WI38 (cell line): ENCODE measurements around the gene BOK.

ENCODE experiments used
- H3K4me3 ChIP-seq: 2 replicates; pipeline ENCODE4 v1.5.1; 2011; ENCODE audit warnings: low read depth, mild to moderate bottlenecking, control low read depth, low read length
- CTCF ChIP-seq: IDR thresholded peaks from 2 replicates; pipeline ENCODE4 v1.5.1; 2012; ENCODE audit warnings: low read depth, mild to moderate bottlenecking, control low read depth, low read length

Gene BOK

GRCh38 chr2:241558532-241559322 lies at the start of gene BOK:
TSS of gene BOK (plus strand) at chr2:241558745. CDS start at chr2:241559484, 739 bp downstream.
- TF ChIP-seq CTCF, result no peak
- peak within 1 kb of the TSS; percentile 69 for H3K4me3 ChIP-seq

- peak overlapping the region; percentile 43 for H3K4me3 ChIP-seq
- no peak for TF ChIP-seq CTCF
Measured at GRCh38 chr2:241509155-241509784, 49.3 kb upstream of the BOK start.

- TF ChIP-seq CTCF, result no peak
- no peak overlapping the region for H3K4me3 ChIP-seq
Measured at GRCh38 chr2:241511091-241511741, 47.3 kb upstream of the BOK start.

GRCh38 chr2:241514553-241514952 lies 44.0 kb upstream of the BOK start:
- H3K4me3 ChIP-seq, result no peak overlapping the region
- TF ChIP-seq CTCF, result no peak

- H3K4me3 ChIP-seq, result no peak overlapping the region
- TF ChIP-seq CTCF, result no peak
Measured at GRCh38 chr2:241514986-241515737, 43.4 kb upstream of the BOK start.

- TF ChIP-seq CTCF, result no peak
- no peak overlapping the region for H3K4me3 ChIP-seq
Measured at GRCh38 chr2:241516520-241516965, 42.0 kb upstream of the BOK start.
